Upper lobe of left lung (tissue), 4 donors: ENCODE data around the gene DTNA.
A peak's percentile ranks its signal among the peaks of the same experiment; 100 is the strongest.

Source experiments
- POLR2AphosphoS5 ChIP-seq, 2 donors: sonication (generic); formaldehyde crosslinking; IDR thresholded peaks; one replicate each; pipeline ENCODE4 v1.5.1; 2017; ENCODE audit warnings: antibody characterized with exemption in 2 of 2
- TF ChIP-seq, protein P1 (sequence below), 6 experiments: fragments of 450-650 bp in 4 of 6; fragments of 200-600 bp in 2 of 6; sonication (generic) in 2 of 6; IDR thresholded peaks; one replicate each; pipeline ENCODE4 v1.5.1; 2016 to 2019; ENCODE audit warnings: antibody characterized with exemption in 6 of 6

DNA sequence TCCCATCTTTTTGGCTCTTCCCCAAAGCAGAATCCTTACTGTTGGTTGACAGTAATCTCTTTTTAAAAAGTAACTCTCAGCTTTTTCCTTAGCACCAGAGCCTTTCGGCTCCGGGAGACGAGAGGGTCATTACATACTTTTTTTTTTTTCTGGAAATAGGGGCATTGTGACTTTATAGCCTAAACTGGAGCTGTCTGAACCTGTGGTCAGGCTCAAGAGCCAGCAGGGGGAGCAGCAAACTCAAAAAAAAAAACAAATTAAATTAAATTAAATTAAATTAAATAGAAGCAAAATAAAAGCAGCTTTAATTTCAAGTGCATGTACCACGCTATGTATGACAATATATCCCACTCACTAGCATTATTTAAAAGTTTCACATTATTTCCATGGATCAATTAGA, 156.6 kb downstream of the DTNA start:
- TF ChIP-seq, protein P1, sequence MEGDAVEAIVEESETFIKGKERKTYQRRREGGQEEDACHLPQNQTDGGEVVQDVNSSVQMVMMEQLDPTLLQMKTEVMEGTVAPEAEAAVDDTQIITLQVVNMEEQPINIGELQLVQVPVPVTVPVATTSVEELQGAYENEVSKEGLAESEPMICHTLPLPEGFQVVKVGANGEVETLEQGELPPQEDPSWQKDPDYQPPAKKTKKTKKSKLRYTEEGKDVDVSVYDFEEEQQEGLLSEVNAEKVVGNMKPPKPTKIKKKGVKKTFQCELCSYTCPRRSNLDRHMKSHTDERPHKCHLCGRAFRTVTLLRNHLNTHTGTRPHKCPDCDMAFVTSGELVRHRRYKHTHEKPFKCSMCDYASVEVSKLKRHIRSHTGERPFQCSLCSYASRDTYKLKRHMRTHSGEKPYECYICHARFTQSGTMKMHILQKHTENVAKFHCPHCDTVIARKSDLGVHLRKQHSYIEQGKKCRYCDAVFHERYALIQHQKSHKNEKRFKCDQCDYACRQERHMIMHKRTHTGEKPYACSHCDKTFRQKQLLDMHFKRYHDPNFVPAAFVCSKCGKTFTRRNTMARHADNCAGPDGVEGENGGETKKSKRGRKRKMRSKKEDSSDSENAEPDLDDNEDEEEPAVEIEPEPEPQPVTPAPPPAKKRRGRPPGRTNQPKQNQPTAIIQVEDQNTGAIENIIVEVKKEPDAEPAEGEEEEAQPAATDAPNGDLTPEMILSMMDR (IDR thresholded peaks at IDR 0.05): peak in 1 of 6 experiments; percentile 12
- no peak for TF ChIP-seq POLR2AphosphoS5 (IDR thresholded peaks at IDR 0.05)
